Cardiac ventricle fibroblast (primary cell): Measurements from ENCODE around the gene SIRPB1. TPM values are rescaled to one million over a fixed set of nuclear protein-coding genes. Genes with fewer than 3 reads are reported as not detected.

Experiments
- total RNA-seq: library from RNA; depleted of rRNA; stranded (reverse); fragments of >200 nt; gene quantifications from 2 replicates; pipeline ENCODE4 v1.2.3, GENCODE V29; 2015

Gene SIRPB1
- 1.5 and 1.7 TPM in 2 replicates for total RNA-seq

DNA sequence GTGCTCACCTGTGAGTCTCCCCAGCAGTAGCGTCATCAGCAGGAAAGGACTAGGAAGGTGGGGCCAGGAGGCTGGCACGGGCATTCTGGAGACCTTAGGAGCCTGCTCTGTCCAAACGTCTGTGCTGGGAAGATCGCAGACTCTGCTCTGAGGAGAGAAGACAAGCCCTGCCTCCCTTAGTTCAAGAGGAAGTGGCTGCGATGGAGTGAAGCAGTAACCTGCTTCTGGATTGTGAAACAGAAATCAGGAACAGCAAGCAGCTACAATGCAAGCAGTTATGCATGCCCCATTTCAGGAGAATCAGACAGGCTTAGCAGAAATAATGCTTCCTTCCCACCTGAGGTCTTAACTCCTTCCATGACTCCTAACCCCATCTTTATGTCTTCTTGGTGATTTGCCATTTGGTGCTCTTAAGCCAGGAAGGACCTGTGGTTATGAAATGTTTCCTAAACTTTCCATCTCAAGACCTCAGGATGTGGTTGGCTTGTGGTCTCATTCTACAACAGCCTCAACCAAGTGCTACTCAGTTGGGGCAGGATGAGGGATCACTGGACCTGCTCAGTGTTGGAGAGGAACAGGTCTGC is at the start of gene SIRPB1:
TSS of gene SIRPB1 (minus strand) at position 149 of the 584 bp plus-strand sequence. CDS start at position 84, 65 bp downstream.

DNA sequence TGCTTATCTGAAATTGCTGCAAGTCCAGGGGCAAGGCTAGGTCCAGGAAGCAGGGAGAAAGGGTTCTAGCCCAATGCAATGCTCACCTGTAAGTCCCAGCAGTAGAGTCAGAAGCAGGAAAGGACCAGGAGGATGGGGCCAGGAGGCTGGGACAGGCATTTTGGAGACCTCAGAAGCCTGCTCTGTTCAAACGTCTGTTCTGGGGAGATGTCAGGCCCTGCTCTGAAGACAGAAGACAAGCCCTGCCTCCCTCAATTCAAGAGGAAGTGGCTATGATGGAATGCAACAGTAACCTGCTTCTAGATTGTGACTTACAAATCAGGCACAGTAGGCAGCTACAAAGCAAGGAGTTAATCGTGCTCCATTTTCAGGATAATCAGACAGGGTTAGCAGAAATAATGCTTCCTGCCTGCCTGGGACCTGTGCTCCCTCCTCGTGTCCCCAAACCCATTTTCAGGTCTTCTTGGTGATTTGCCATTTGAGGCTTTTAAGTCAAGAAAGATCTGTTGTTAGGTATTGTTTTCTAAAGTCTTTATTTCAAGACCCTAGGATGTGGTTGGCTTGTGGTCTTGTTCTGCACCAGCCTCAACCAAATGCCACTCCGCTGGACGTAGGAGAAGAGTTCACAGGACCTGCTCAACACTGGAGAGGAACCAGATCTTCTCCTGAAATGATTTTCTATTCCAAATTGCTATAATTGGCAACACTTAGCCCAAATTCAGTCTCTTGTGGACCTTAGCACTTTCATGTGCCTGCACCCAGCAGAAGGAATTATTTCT is 37.9 kb upstream of the SIRPB1 start, which contains the start of gene SIRPG:
TSS of gene SIRPG (minus strand) at position 224 of the 779 bp plus-strand sequence. CDS start at position 159, 65 bp downstream.

Other genes with a start within 250 kb of the SIRPB1 start
- 148 and 164 TPM in 2 replicates for gene FKBP1A, start 227.0 kb downstream of the SIRPB1 start, total RNA-seq
- 27.3 and 27.9 TPM in 2 replicates for gene NSFL1C, start 153.2 kb downstream of the SIRPB1 start, total RNA-seq
- not detected in 2 replicates for gene SIRPB2, start 128.6 kb downstream of the SIRPB1 start, total RNA-seq
- gene SIRPD, start 62.3 kb downstream of the SIRPB1 start, total RNA-seq: not detected in 2 replicates
- gene SIRPG, start 37.8 kb upstream of the SIRPB1 start, total RNA-seq: not detected in 2 replicates